KOPT-K1 (cell line): ENCODE measurements around the gene RAX2.
A peak's percentile ranks its signal among the peaks of the same experiment; 100 is the strongest.
"Not testable (repeated sequence)": the region's sequence is repeated elsewhere in the genome, so short reads cannot be mapped to it uniquely, and the experiment has no call there.

Experiments
- H3K27ac ChIP-seq: fragments of 200-600 bp; sonication (generic); 2 replicates; pipeline ENCODE4 v1.5.1; 2016; ENCODE audit warnings: antibody characterized with exemption, mild to moderate bottlenecking, low read depth, low read length; ENCODE audit not compliant: poor library complexity, severe bottlenecking
- H3K36me3 ChIP-seq: fragments of 200-600 bp; sonication (generic); 2 replicates; pipeline ENCODE4 v1.5.1; 2017; ENCODE audit warnings: antibody characterized with exemption, mild to moderate bottlenecking, low read length, moderate library complexity; ENCODE audit not compliant: insufficient read depth
- H3K9me3 ChIP-seq: fragments of 200-600 bp; sonication (generic); 2 replicates; pipeline ENCODE4 v1.5.1; 2017; ENCODE audit warnings: antibody characterized with exemption, low read length, mild to moderate bottlenecking; ENCODE audit not compliant: insufficient read depth, poor library complexity, severe bottlenecking

RAX2 gene

DNA sequence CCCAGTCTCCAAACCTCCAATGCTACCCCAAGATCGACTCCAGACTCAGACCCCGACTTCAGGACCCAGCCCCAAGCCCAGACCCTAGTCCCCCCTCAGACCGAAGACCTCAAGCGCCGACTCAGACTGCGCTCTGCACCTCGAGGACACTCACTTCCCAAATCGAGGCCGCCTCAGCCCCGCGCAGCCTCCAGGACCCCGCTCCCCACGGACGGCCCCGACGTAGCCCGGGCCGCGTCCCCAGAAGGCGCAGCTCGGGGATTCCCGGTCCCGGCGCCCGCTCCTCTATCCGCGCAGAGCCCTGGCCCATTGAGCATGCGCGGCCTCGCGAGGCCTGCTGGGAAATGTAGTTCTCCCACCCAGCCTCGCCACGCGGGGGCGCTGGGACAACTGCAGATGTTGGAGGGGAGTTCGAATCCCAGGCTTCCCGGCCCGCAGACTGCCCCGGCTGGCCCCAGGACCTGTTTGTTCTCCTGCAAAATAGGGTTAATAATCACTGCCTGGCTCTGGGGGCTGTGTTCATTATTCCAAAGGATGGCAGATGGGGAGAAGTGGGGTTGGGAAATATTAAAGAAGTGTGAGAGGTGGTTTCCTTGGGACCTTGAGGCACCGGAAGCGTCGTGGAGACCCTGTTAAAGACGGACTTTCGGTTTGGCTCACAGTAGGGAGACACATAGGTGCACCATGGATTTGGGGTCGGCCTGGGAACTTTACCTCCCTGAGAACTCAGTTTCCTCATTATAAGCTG lies 10.5 kb downstream of the RAX2 start, which contains the start of gene APBA3:
Gene APBA3, minus strand, starts transcription at position 311 of the 748 bp plus-strand sequence. CDS start 1,428 bp downstream, outside the sequence.
- H3K9me3 ChIP-seq = no peaks in the 10 kb centered on the region
- H3K27ac ChIP-seq = peak within 1 kb of the TSS; percentile 98
- H3K36me3 ChIP-seq = peaks cover 31% of the 10 kb centered on the region

DNA sequence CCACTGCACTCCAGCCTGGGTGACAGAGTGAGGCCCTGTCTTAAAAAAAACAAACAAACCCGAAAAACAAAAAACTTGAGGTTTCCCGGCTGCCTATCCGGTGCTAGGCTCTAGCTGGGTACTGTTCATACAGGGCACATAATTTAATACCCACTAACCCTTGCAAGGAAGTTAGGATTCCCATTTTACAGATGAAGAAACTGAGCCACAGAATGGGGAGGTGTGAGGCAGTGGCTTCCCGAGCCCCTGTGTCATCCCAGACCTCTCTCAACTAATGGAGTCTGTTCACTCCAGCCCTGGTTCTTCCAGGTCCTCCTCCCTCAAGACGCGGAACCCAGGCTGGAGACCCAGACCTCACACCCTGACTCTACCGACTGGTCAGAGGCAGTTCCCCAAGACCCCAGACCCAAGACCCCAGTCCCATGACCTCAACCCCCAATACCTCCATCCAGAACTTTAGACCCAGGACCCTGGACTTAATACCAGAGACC lies 11.1 kb downstream of the RAX2 start:
- Histone ChIP-seq H3K27ac (peak overlapping the region; percentile 79), H3K36me3 (peaks cover 26% of the 10 kb centered on the region), H3K9me3 (no peaks in the 10 kb centered on the region)

DNA sequence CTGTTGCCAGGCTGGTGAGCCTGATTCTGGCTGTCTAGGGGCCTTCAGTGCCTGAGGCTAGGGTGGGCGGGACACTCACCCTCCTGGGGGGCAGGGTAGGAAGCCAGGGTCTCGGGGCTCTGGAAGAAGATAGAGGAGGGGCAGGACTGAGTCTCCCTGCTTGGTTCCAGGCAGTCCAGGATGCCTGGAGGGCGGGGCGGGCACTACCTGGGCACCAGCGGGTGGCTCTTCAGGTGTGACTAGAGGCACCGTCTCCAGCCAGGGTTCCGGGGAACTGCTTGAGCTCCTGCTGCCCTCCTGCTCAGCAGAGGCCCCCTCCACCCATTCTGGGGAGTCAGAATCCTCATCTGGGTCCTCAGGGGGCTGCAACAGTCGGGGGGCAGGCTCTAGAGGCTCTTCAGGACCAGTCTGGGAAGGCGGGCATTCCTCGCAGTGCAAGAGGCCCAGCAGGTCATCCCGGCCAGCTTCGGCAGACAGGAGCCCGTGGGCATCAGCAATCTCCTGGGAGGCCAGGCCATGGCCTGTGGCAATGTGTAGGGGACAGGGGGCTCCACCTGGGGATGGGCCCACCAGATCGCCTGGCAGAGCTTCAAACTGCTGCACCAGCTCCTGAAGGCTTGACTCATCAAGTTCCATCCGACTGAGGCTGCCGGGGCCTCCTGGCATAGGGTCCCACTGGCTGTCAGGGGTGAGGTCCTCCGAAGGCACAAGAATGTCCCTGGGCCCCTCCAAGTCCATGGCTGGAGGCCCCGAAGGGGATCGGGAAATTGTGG lies 12.4 kb downstream of the RAX2 start:
- H3K27ac ChIP-seq = no peak overlapping the region
- H3K9me3 ChIP-seq = no peaks in the 10 kb centered on the region

DNA sequence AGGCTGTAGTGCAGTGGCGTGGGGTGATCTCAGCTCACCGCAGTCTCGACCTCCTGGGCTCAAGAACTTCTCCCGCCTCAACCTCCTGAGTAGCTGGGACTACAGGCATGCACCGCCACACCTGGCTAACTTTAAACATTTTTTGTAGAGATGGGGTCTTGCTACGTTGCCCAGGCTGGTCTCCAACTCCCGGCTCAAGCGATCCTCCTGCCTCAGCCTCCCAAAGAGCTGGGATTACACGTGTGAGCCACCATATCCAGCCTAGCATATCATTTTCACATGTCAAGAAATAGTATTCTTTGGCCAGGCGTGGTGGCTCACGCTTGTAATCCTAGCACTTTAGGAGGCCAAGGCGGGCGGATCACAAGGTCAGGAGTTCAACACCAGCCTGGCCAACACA lies 13.7 kb downstream of the RAX2 start:
- H3K9me3 ChIP-seq, H3K27ac ChIP-seq: not testable (repeated sequence)
- peaks cover 18% of the 10 kb centered on the region; the same call in 1 of the 2 replicates for H3K36me3 ChIP-seq

More for the DNA sequence above, 12.4 kb downstream of the RAX2 start:
- peaks cover 18% of the 10 kb centered on the region; the same call in 1 of the 2 replicates for H3K36me3 ChIP-seq

DNA sequence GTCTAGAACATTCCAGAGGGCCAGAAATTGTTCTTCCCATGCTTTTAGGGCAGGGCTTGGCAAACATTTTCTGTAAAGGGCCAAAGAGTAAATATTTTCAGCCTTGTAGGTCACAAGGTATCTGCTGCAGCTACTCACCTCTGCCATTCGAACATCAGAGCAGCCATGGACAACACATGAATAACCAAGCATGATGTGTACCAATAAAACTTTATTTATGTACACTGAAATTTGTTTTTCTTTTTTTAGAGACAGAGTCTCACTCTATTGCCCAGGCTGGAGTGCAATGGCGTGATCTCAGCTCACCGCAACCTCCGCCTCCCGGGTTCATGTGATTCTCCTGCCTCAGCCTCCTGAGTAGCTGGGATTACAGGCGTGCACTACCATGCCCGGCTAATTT lies 14.3 kb downstream of the RAX2 start:
- H3K9me3 ChIP-seq, H3K27ac ChIP-seq: not testable (repeated sequence)
- peaks cover 18% of the 10 kb centered on the region; the same call in 1 of the 2 replicates for H3K36me3 ChIP-seq

DNA sequence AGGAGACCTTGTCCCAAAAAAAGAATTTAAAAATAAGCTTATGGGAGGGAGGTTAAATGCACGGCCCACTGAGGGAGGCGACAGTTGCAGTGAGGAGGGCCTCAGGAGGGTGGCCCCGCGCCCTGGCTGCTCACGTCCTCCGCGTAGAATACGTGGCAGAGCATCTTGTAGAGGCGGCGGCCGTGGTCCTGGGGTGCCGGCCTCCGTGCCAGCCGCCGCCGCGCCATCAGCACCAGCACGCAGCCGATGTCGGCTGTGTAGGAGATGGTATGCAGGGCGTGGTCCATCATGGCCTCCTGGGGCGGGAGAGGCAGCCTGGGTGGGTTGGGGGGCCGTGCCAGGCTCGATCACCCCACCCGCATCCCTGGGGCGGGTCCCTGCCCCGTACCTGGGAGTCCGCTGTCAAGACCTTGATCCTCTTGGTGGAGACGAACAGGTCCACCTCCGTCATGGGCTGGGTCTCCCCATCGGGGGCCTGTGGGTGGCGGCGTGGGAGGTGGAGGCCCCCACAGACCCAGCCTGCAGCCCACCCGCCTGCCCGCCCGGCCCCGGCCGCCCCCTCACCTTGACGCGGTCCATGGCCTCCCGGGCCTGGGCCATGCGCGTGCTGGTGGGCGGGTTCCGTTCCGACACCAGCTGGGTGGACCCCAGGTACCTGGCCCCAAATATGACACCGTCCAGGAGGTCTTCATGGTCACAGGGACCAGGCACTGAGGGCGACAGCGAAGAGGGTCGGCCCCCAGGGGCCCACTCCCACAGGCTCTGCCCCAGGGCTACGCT lies 18.2 kb downstream of the RAX2 start:
- Histone ChIP-seq H3K27ac (no peak overlapping the region), H3K9me3 (no peaks in the 10 kb centered on the region), H3K36me3 (peaks cover 21% of the 10 kb centered on the region; the same call in 1 of the 2 replicates)

DNA sequence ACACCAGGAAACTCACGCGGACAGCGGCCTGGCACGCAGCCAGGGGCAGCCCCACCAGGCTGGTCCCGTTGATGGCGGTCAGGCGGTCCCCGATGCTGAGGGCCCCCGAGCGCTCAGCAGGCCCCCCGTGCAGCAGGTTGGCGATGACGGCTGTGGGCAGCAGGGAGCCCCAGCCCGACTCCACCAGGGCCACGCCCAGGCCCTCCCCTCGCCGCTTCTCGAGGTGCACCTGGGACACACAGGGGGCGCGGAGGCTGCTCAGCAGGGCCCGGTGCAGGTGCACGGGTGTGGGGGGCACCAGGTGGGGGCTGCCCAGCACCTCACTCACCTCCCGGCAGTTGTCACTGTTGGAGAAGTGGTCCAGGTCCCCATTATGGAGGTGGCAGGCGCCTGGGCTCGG lies 19.5 kb downstream of the RAX2 start:
- H3K27ac ChIP-seq = no peak overlapping the region
- no peaks in the 10 kb centered on the region for H3K9me3 ChIP-seq
- peaks cover 17% of the 10 kb centered on the region; the same call in 1 of the 2 replicates for H3K36me3 ChIP-seq

DNA sequence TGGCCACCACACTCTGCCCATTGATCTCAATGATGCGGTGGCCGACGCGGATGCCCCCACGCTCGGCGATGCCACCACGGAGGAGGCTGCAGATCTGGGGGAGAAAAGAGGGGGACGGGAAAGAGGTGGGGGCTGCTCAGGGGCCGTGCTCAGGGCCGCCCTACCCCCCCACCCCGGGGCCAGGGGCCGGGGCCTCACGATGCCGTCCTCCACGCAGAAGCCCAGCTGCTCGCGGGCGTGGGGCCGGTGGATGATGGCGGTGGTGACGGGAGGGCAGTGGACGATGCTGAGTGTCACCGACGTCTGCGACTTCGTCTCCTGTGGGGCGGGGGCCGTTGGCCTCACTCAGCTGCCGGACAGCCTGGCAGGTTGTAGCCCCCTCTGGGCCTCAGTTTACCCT lies 20.8 kb downstream of the RAX2 start:
- Histone ChIP-seq H3K27ac (no peak overlapping the region), H3K36me3 (peaks cover 16% of the 10 kb centered on the region; the same call in 1 of the 2 replicates), H3K9me3 (no peaks in the 10 kb centered on the region)

DNA sequence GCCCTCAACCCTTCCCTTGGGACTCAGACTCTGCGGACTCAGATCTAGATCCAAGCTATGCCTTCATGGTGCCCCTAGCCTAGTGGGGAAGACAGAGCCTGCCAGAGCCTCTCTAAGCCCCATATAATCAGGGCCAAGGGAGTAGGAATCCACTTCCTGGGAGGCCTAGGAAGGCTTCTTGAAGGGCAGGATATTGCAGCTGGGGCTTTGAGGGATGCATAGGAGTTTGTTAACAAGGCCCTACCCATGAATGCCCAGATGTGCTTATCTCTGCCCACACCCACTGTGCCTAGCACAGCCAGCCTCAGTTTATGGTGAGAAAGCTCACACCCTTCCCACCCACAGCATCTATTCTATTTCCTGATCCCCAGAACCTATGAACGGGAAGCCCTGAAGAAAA lies 21.8 kb downstream of the RAX2 start:
- no peaks in the 10 kb centered on the region for H3K9me3 ChIP-seq
- peaks cover 16% of the 10 kb centered on the region; the same call in 1 of the 2 replicates for H3K36me3 ChIP-seq
- H3K27ac ChIP-seq = no peak overlapping the region

DNA sequence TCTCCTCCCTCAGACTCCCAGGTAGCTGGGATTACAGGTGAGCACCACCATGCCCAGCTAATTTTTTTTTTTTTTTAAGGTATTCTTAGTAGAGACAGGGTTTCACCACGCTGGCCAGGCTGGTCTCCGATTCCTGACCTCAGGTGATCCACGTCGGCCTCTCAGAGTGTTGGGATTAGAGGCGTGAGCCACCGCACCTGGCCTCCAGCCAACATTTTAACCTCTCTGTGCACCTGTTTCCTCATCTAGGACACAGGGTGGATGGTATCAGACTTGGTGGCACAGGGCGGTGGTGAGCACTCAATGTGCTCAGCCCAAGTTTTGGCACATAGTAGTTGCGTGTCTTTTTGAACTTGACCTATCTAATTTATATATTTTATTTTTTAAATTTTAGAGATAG lies 23.1 kb downstream of the RAX2 start:
- Histone ChIP-seq H3K9me3 (no peaks in the 10 kb centered on the region), H3K36me3 (peaks cover 16% of the 10 kb centered on the region; the same call in 1 of the 2 replicates), H3K27ac (no peak overlapping the region)

DNA sequence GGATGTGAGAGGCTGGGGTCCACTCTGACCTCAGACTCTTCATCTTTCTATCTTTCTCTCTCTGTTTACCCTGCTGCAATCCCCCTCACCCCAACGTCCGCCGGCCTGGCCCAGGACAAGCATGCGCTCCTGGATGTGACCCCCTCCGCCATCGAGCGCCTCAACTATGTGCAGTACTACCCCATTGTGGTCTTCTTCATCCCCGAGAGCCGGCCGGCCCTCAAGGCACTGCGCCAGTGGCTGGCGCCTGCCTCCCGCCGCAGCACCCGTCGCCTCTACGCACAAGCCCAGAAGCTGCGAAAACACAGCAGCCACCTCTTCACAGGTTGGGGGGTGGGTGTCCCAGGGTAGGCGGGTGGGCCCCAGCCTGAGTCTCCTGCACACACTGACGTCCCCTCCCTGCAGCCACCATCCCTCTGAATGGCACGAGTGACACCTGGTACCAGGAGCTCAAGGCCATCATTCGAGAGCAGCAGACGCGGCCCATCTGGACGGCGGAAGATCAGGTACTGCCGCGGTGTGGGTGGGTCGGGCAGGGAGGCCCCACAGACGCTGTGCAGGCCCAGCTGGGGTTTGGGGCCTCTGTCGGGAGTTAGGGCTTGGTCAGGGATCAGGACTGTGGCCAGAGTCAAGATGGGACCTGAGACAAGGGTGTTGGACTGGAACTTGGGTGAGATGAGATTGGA lies 25.5 kb downstream of the RAX2 start:
- peaks cover 16% of the 10 kb centered on the region; the same call in 1 of the 2 replicates for H3K36me3 ChIP-seq
- no peaks in the 10 kb centered on the region for H3K9me3 ChIP-seq
- no peak overlapping the region for H3K27ac ChIP-seq

DNA sequence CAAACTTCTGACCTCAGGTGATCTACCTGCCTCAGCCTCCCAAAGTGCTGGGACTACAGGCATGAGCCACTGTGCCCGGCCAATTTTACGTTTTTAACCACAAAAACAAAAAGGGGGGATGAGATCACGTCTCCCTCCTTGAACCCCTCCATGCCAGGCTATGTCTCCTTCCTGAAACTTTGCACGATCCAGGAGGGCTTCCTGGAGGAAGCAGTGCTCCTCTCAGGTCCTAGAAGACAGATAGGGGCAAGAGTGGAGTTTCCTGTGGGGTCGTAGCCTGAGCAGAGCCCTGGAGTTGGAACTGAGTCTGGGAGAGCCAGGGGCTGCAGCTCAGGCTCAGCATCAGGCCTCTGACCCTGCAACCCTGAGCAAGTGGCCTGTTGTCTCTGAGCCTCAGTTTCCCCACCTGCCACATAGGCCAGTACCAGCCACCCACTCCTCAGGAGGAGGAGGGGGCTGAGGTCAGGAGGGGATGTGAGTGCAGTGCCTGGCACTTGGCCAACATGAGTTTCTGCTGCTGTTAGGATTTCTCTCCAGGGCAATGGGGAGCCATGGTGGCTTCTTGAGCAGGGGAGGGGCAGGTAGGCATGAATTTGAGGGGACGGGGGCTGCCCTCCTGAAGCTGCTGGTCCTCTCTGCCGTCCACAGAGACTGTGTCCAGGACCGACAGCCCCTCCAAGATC lies 26.5 kb downstream of the RAX2 start:
- Histone ChIP-seq H3K27ac (no peak overlapping the region), H3K9me3 (no peaks in the 10 kb centered on the region), H3K36me3 (peaks cover 10% of the 10 kb centered on the region; the same call in 1 of the 2 replicates)

DNA sequence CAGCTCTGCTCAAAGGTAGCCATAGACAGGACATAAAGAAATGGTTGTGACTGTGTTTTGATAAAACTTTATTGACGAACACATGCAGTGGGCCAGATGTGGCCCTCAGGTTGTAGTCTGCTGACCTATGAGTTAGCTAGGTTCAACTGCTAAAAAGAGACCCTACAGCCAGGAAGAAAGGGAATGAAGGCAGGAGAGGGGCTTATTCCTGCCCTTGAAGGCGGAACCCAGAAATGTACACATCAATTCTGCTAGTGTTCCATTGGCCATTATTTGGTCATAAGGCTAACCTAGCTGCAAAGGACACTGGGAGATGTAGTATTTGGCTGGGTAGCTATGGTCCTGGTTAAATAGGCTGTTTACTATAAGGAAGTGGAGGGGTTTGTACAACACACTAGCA lies 28.5 kb downstream of the RAX2 start:
- Histone ChIP-seq H3K36me3 (no peaks in the 10 kb centered on the region), H3K9me3 (no peaks in the 10 kb centered on the region), H3K27ac (no peak overlapping the region)

DNA sequence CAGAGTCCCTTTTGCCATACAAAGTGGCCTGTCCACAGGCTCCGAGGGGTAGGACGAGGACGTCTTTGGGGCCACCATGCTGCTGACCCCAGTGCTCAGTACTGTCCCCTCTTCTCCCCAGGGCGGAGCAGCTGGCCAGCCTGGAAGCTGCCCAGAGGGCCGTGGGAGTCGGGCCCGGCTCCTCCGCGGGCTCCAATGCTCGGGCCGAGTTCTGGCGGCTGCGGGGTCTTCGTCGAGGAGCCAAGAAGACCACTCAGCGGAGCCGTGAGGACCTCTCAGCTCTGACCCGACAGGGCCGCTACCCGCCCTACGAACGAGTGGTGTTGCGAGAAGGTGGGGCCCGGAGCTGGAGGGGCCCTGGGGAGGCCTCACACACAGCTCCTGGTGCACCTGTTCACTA lies 31.6 kb downstream of the RAX2 start:
- H3K27ac ChIP-seq = no peak overlapping the region
- no peaks in the 10 kb centered on the region for H3K9me3 ChIP-seq
- H3K36me3 ChIP-seq = no peaks in the 10 kb centered on the region
